NCI-H510A treated with DMSO at 0.1 percent for 48 hours (cell line): Measurements from ENCODE around the gene TRNT1.
A peak's percentile ranks its signal among the peaks of the same experiment; 100 is the strongest.

Experiments used
- DNase-seq: peaks from one replicate; lab custom pipeline; 2025; lab: John Stamatoyannopoulos, UW

The TRNT1 gene

GRCh38 chr3:3110749-3111361 lies 15.9 kb upstream of the TRNT1 start:
- no peak for DNase-seq

- DNase-seq, result no peak
Measured at GRCh38 chr3:3113042-3113709, 13.6 kb upstream of the TRNT1 start.

- DNase-seq, result no peak
Measured at GRCh38 chr3:3117651-3118050, 9.1 kb upstream of the TRNT1 start.

GRCh38 chr3:3119393-3119851 lies 7.3 kb upstream of the TRNT1 start:
- no peak for DNase-seq

- no peak for DNase-seq
Measured at GRCh38 chr3:3125977-3126376, 763 bp upstream of the TRNT1 start.

- no peak for DNase-seq
Measured at GRCh38 chr3:3127432-3128010, 781 bp downstream of the TRNT1 start.

- no peak for DNase-seq
Measured at GRCh38 chr3:3129579-3129978, 2.8 kb downstream of the TRNT1 start.

GRCh38 chr3:3133500-3133899 lies 6.8 kb downstream of the TRNT1 start:
- DNase-seq, result no peak

GRCh38 chr3:3134750-3135448 lies 8.2 kb downstream of the TRNT1 start:
- DNase-seq, result no peak

GRCh38 chr3:3137526-3137925 lies 10.8 kb downstream of the TRNT1 start:
- no peak for DNase-seq

GRCh38 chr3:3141939-3142338 lies 15.2 kb downstream of the TRNT1 start:
- no peak for DNase-seq

GRCh38 chr3:3145831-3146230 lies 19.1 kb downstream of the TRNT1 start:
- no peak for DNase-seq

GRCh38 chr3:3149560-3149959 lies 22.8 kb downstream of the TRNT1 start:
- DNase-seq, result no peak

- no peak for DNase-seq
Measured at GRCh38 chr3:3151513-3151912, 24.8 kb downstream of the TRNT1 start.

- DNase-seq, result no peak
Measured at GRCh38 chr3:3154879-3155610, 28.3 kb downstream of the TRNT1 start.

GRCh38 chr3:3157484-3157883 lies 30.7 kb downstream of the TRNT1 start:
- no peak for DNase-seq

GRCh38 chr3:3160826-3161225 lies 34.1 kb downstream of the TRNT1 start:
- no peak for DNase-seq

- no peak for DNase-seq
Measured at GRCh38 chr3:3165241-3165640, 38.5 kb downstream of the TRNT1 start.

- DNase-seq, result no peak
Measured at GRCh38 chr3:3165650-3166049, 38.9 kb downstream of the TRNT1 start.

GRCh38 chr3:3170998-3171397 lies 44.3 kb downstream of the TRNT1 start:
- peak; percentile 9 for DNase-seq

- no peak for DNase-seq
Measured at GRCh38 chr3:3172627-3173026, 45.9 kb downstream of the TRNT1 start.

- no peak for DNase-seq
Measured at GRCh38 chr3:3177861-3178497, 51.2 kb downstream of the TRNT1 start.
